PC-9 (cell line): ENCODE data around the gene C18orf32. TPM values are rescaled to one million over a fixed set of nuclear protein-coding genes. Genes with fewer than 3 reads are reported as not detected.

Experiments
- BruUV-seq: library from RNA; stranded (reverse); fragments of 400-500 nt; replicated peaks from 2 replicates; lab custom pipeline; 2021; lab: Mats Ljungman, UMichigan
- CTCF ChIA-PET: fragments of 300-600 bp; sonication (Branson Sonifier 250); formaldehyde crosslinking; loops from one replicate; lab custom pipeline; 2022; ENCODE audit warnings: antibody characterized with exemption; lab: Charles Lee
- POLR2A ChIA-PET: fragments of 300-600 bp; sonication (Branson Sonifier 250); formaldehyde crosslinking; loops from one replicate; lab custom pipeline; 2022; ENCODE audit warnings: antibody characterized with exemption; ENCODE audit not compliant: unreplicated experiment; lab: Charles Lee
- DNase-seq, 2 experiments: peaks; one replicate each; pipeline versions ENCODE4 v3.0.0 to v3.0.0-alpha.2; 2015 to 2022; ENCODE audit warnings: mixed read lengths in 1 of 2
- H2AFZ ChIP-seq: fragments of 200-600 bp; sonication (generic); 2 replicates; pipeline ENCODE4 v1.8.1; 2017; ENCODE audit warnings: antibody characterized with exemption
- H3F3A ChIP-seq: fragments of 200-600 bp; sonication (generic); 2 replicates; pipeline ENCODE4 v1.8.1; 2017; ENCODE audit warnings: antibody characterized with exemption, mild to moderate bottlenecking, low read depth; ENCODE audit not compliant: insufficient read depth
- H3K27ac ChIP-seq: fragments of 200-600 bp; sonication (generic); 2 replicates; pipeline ENCODE4 v1.6.1; 2016; ENCODE audit warnings: mixed run types
- H3K27me3 ChIP-seq: fragments of 200-600 bp; sonication (generic); 2 replicates; pipeline ENCODE4 v1.6.1; 2016; ENCODE audit warnings: low read depth, mixed run types; ENCODE audit not compliant: insufficient read depth
- H3K36me3 ChIP-seq: fragments of 200-600 bp; sonication (generic); 2 replicates; pipeline ENCODE4 v1.6.1; 2016; ENCODE audit warnings: low read depth, mixed run types
- H3K4me1 ChIP-seq: fragments of 200-600 bp; sonication (generic); replicated peaks from 2 replicates; pipeline ENCODE4 v1.6.1; 2016; ENCODE audit warnings: mixed run types; ENCODE audit not compliant: insufficient read depth
- H3K4me2 ChIP-seq: fragments of 200-600 bp; sonication (generic); 2 replicates; pipeline ENCODE4 v1.6.1; 2017; ENCODE audit warnings: mixed run types
- H3K4me3 ChIP-seq: fragments of 200-600 bp; sonication (generic); 2 replicates; pipeline ENCODE4 v1.6.1; 2016; ENCODE audit warnings: mixed run types
- H3K79me2 ChIP-seq: fragments of 200-600 bp; sonication (generic); 2 replicates; pipeline ENCODE4 v1.6.1; 2017; ENCODE audit warnings: low read depth, mixed run types
- H3K9me2 ChIP-seq: fragments of 200-600 bp; sonication (generic); 2 replicates; pipeline ENCODE4 v1.8.1; 2017; ENCODE audit warnings: mild to moderate bottlenecking; ENCODE audit not compliant: insufficient read depth
- H3K9me3 ChIP-seq: fragments of 200-600 bp; sonication (generic); 2 replicates; pipeline ENCODE4 v1.8.1; 2016; ENCODE audit warnings: low read depth; ENCODE audit not compliant: insufficient read depth
- H4K20me1 ChIP-seq: fragments of 200-600 bp; sonication (generic); 2 replicates; pipeline ENCODE4 v1.8.1; 2017; ENCODE audit not compliant: insufficient read depth
- CTCF ChIP-seq: fragments of 200-600 bp; sonication (generic); conservative IDR thresholded peaks from 2 replicates; pipeline ENCODE4 v1.6.1; 2017; ENCODE audit warnings: mixed run types, antibody characterized with exemption, mild to moderate bottlenecking, moderate library complexity
- EZH2 ChIP-seq: fragments of 200-600 bp; sonication (generic); IDR thresholded peaks from 2 replicates; pipeline ENCODE4 v1.8.0; 2017; ENCODE audit warnings: antibody characterized with exemption, low read depth
- intact Hi-C: fragments of 100-400 bp; cut with micrococcal nuclease; formaldehyde crosslinking; loops from one replicate; pipeline ENCODE4 v1.10.0; 2022; ENCODE audit not compliant: unreplicated experiment
- total RNA-seq: library from RNA; stranded (reverse); gene quantifications from 2 replicates; pipeline ENCODE4 v1.2.3, GENCODE V29; 2021

Gene C18orf32
- total RNA-seq, 1 experiment from 2014 or later = 19.2 TPM

DNA sequence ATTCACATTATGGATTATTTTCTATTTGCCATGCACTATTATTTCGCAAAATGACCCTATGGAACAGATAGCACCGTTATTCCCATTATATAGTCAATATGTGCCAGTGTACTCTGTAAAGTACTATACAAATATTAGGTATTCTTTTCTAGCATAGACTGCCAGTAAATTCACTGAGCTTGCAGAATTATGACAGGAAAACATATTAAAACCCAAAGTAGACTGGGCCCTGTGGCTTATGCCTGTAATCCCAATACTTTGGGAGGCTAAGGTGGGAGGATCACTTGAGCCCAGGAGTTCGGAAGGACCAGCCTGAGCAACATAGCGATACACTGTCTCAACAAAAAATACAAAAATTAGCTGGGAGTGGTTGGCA is 25.4 kb downstream of the C18orf32 start:
- no TSS peak for BruUV-seq
- H3K4me2 ChIP-seq = no peak overlapping the region
- no peaks in the 10 kb centered on the region; the same call in 1 of the 2 replicates for H3F3A ChIP-seq
- ChIA-PET POLR2A (no interaction called here), CTCF (interaction anchor here (0.7 kb wide), 1 partner anchor 801 kb away, joined by 5 read pairs; no protein-coding TSS in a partner anchor)
- TF ChIP-seq CTCF (no peak), EZH2 (no peak)
- peaks cover 10% of the 10 kb centered on the region for H3K4me1 ChIP-seq
- H3K9me3 ChIP-seq = no peaks in the 10 kb centered on the region
- no peaks in the 10 kb centered on the region for H3K36me3 ChIP-seq
- no peak overlapping the region for H2AFZ ChIP-seq
- H3K9me2 ChIP-seq = no peaks in the 10 kb centered on the region
- intact Hi-C loops = no loop called here
- H3K27ac ChIP-seq = no peak overlapping the region
- no peak overlapping the region; the same call in 1 of the 2 replicates for H3K4me3 ChIP-seq
- H3K27me3 ChIP-seq = no peaks in the 10 kb centered on the region
- no peaks in the 10 kb centered on the region for H4K20me1 ChIP-seq
- H3K79me2 ChIP-seq = peaks cover 37% of the 10 kb centered on the region
- DNase-seq = no peak

- peak overlapping the region; percentile 51 for H3K27ac ChIP-seq
- CTCF ChIA-PET = interaction anchor here (0.7 kb wide), 1 partner anchor 800 kb away, joined by 5 read pairs; no protein-coding TSS in a partner anchor
- no peak for TF ChIP-seq EZH2
- TF ChIP-seq CTCF = no peak
- H3F3A ChIP-seq = no peaks in the 10 kb centered on the region; the same call in 1 of the 2 replicates
- no peaks in the 10 kb centered on the region for H3K9me3 ChIP-seq
- no peaks in the 10 kb centered on the region for H4K20me1 ChIP-seq
- POLR2A ChIA-PET = no interaction called here
- BruUV-seq = TSS peak; percentile 45
- peaks cover 42% of the 10 kb centered on the region for H3K79me2 ChIP-seq
- H2AFZ ChIP-seq = peak overlapping the region; percentile 97
- peak overlapping the region; percentile 99 for H3K4me3 ChIP-seq
- H3K36me3 ChIP-seq = no peaks in the 10 kb centered on the region
- no peaks in the 10 kb centered on the region for H3K27me3 ChIP-seq
- intact Hi-C loops = no loop called here
- peak overlapping the region; percentile 89 for H3K4me2 ChIP-seq
- peaks cover 10% of the 10 kb centered on the region for H3K4me1 ChIP-seq
- DNase-seq = no peak
- no peaks in the 10 kb centered on the region for H3K9me2 ChIP-seq
Measured at GRCh38 chr18:49460976-49461601, 25.9 kb downstream of the C18orf32 start.

- intact Hi-C loops = no loop called here
- peaks cover 10% of the 10 kb centered on the region for H3K4me1 ChIP-seq
- H3K27me3 ChIP-seq = no peaks in the 10 kb centered on the region
- ChIA-PET CTCF (interaction anchor here (0.6 to 0.7 kb wide), 2 partner anchors 51 to 67 kb away, joined by 3 to 9 read pairs; no protein-coding TSS in a partner anchor), POLR2A (interaction anchor here (0.7 kb wide), 1 partner anchor 217 kb away, joined by 4 read pairs; no protein-coding TSS in a partner anchor)
- no peaks in the 10 kb centered on the region for H3K9me3 ChIP-seq
- no peak for DNase-seq
- H3K4me3 ChIP-seq = peak overlapping the region; percentile 99
- TF ChIP-seq CTCF (no peak), EZH2 (no peak)
- H4K20me1 ChIP-seq = no peaks in the 10 kb centered on the region
- H3K79me2 ChIP-seq = peaks cover 52% of the 10 kb centered on the region
- BruUV-seq = no TSS peak
- no peaks in the 10 kb centered on the region; the same call in 1 of the 2 replicates for H3F3A ChIP-seq
- H2AFZ ChIP-seq = peak overlapping the region; percentile 97
- no peaks in the 10 kb centered on the region for H3K36me3 ChIP-seq
- H3K27ac ChIP-seq = no peak overlapping the region
- peak overlapping the region; percentile 89 for H3K4me2 ChIP-seq
- H3K9me2 ChIP-seq = no peaks in the 10 kb centered on the region
Measured at GRCh38 chr18:49459404-49460171, 27.4 kb downstream of the C18orf32 start.
